Cardiac muscle cell (in vitro differentiated cells and primary cell): ENCODE results near the gene FAF2. TPM values are rescaled to one million over a fixed set of nuclear protein-coding genes. Genes with fewer than 3 reads are reported as not detected.

Experiments
- DNase-seq, 2 donors: peaks; one replicate each; pipeline versions ENCODE4 v3.0.0 to v3.0.0-alpha.2; 2010 to 2017; ENCODE audit warnings: low read depth in 1 of 2, low spot score in 1 of 2
- H3K27ac ChIP-seq: fragments of 200-600 bp; sonication (generic); 2 replicates; pipeline ENCODE4 v1.5.1; 2016
- H3K27me3 ChIP-seq: fragments of 200-600 bp; sonication (generic); 2 replicates; pipeline ENCODE4 v1.6.0; 2016; ENCODE audit warnings: control low read depth
- H3K36me3 ChIP-seq: fragments of 200-600 bp; sonication (generic); 2 replicates; pipeline ENCODE4 v1.5.1; 2016; ENCODE audit warnings: control low read depth
- H3K4me1 ChIP-seq: fragments of 200-600 bp; sonication (generic); 2 replicates; pipeline ENCODE4 v1.8.1; 2017; ENCODE audit warnings: low read depth, mild to moderate bottlenecking, mixed run types
- H3K4me3 ChIP-seq: fragments of 200-600 bp; sonication (generic); 2 replicates; pipeline ENCODE4 v1.5.1; 2016; ENCODE audit warnings: mild to moderate bottlenecking
- H3K9me3 ChIP-seq: fragments of 200-600 bp; sonication (generic); 2 replicates; pipeline ENCODE4 v1.5.1; 2017; ENCODE audit warnings: low read depth, mild to moderate bottlenecking, control low read depth
- polyA plus RNA-seq: library from polyadenylated mRNA; unstranded; fragments of >200 nt; fragmentation: Nextera tagmentation; extraction: Ambion mirVana; gene quantifications from 2 replicates; pipeline ENCODE4 v1.2.1, GENCODE V29; 2016
- total RNA-seq: library from RNA; depleted of rRNA; stranded (reverse); fragments of >200 nt; gene quantifications from 2 replicates; pipeline ENCODE4 v1.2.3, GENCODE V29; 2016
- TF ChIP-seq, protein P1 (sequence below): IDR thresholded peaks from 2 replicates; pipeline ENCODE4 v1.5.1; 2012; ENCODE audit warnings: low read depth, mild to moderate bottlenecking, low read length

FAF2 gene, protein sequence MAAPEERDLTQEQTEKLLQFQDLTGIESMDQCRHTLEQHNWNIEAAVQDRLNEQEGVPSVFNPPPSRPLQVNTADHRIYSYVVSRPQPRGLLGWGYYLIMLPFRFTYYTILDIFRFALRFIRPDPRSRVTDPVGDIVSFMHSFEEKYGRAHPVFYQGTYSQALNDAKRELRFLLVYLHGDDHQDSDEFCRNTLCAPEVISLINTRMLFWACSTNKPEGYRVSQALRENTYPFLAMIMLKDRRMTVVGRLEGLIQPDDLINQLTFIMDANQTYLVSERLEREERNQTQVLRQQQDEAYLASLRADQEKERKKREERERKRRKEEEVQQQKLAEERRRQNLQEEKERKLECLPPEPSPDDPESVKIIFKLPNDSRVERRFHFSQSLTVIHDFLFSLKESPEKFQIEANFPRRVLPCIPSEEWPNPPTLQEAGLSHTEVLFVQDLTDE
- total RNA-seq = 24.0 and 26.1 TPM in 2 replicates
- polyA plus RNA-seq = 29.0 and 29.8 TPM in 2 replicates

- H3K4me1 ChIP-seq = peaks cover 13% of the 10 kb centered on the region
- peak within 1 kb of the TSS; percentile 94 for H3K27ac ChIP-seq
- no peaks in the 10 kb centered on the region for H3K36me3 ChIP-seq
- H3K27me3 ChIP-seq = no peaks in the 10 kb centered on the region
- DNase-seq = peak; percentile 99
- no peaks in the 10 kb centered on the region for H3K9me3 ChIP-seq
- peak within 1 kb of the TSS; percentile 63 for H3K4me3 ChIP-seq
- TF ChIP-seq, protein P1, sequence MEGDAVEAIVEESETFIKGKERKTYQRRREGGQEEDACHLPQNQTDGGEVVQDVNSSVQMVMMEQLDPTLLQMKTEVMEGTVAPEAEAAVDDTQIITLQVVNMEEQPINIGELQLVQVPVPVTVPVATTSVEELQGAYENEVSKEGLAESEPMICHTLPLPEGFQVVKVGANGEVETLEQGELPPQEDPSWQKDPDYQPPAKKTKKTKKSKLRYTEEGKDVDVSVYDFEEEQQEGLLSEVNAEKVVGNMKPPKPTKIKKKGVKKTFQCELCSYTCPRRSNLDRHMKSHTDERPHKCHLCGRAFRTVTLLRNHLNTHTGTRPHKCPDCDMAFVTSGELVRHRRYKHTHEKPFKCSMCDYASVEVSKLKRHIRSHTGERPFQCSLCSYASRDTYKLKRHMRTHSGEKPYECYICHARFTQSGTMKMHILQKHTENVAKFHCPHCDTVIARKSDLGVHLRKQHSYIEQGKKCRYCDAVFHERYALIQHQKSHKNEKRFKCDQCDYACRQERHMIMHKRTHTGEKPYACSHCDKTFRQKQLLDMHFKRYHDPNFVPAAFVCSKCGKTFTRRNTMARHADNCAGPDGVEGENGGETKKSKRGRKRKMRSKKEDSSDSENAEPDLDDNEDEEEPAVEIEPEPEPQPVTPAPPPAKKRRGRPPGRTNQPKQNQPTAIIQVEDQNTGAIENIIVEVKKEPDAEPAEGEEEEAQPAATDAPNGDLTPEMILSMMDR = peak; percentile 98
Observed at GRCh38 chr5:176447978-176448608, at the start of gene FAF2. Gene FAF2, plus strand, starts transcription at chr5:176448385. Its CDS starts 23 bp downstream, at chr5:176448408.

- Histone ChIP-seq H3K36me3 (no peaks in the 10 kb centered on the region), H3K27me3 (no peaks in the 10 kb centered on the region), H3K4me3 (no peak overlapping the region), H3K9me3 (no peaks in the 10 kb centered on the region), H3K27ac (peak overlapping the region; percentile 53), H3K4me1 (peaks cover 18% of the 10 kb centered on the region)
- no peak for DNase-seq
- TF ChIP-seq, protein P1 = no peak
Observed at GRCh38 chr5:176400382-176401156, 47.6 kb upstream of the FAF2 start.

- Histone ChIP-seq H3K36me3 (no peaks in the 10 kb centered on the region), H3K27ac (peak overlapping the region; percentile 53), H3K9me3 (no peaks in the 10 kb centered on the region), H3K4me3 (no peak overlapping the region), H3K27me3 (no peaks in the 10 kb centered on the region), H3K4me1 (peaks cover 12% of the 10 kb centered on the region)
- DNase-seq = no peak
- TF ChIP-seq, protein P1 = no peak
Observed at GRCh38 chr5:176401281-176402205, 46.6 kb upstream of the FAF2 start.

- DNase-seq = no peak
- TF ChIP-seq, protein P1 = no peak
- H3K4me1 ChIP-seq = peaks cover 10% of the 10 kb centered on the region
- no peaks in the 10 kb centered on the region for H3K9me3 ChIP-seq
- H3K4me3 ChIP-seq = no peak overlapping the region
- H3K27ac ChIP-seq = no peak overlapping the region
- no peaks in the 10 kb centered on the region for H3K27me3 ChIP-seq
- H3K36me3 ChIP-seq = no peaks in the 10 kb centered on the region
Observed at GRCh38 chr5:176405656-176406435, 42.3 kb upstream of the FAF2 start.
